HepG2 (cell line): ENCODE measurements around the gene HMGN4. TPM values are rescaled to one million over a fixed set of nuclear protein-coding genes. Genes with fewer than 3 reads are reported as not detected.

Source experiments
- ARID3A ChIP-seq: IDR thresholded peaks from 2 replicates; pipeline ENCODE4 v1.6.1; 2012; ENCODE audit warnings: low read depth, low read length, improper control_type of control experiment
- NCOA2 ChIP-seq: sonication (generic); formaldehyde crosslinking; IDR thresholded peaks from 2 replicates; pipeline ENCODE4 v1.8.0; 2022; ENCODE audit warnings: inconsistent platforms
- NFAT5 ChIP-seq: sonication (generic); formaldehyde crosslinking; IDR thresholded peaks from 2 replicates; pipeline ENCODE4 v1.4.0; 2020; ENCODE audit warnings: missing genetic modification reagents
- PAXIP1 ChIP-seq: sonication (generic); formaldehyde crosslinking; conservative IDR thresholded peaks from 2 replicates; pipeline ENCODE4 v1.4.0; 2020; ENCODE audit warnings: mild to moderate bottlenecking, missing genetic modification reagents, moderate library complexity
- POLR2A ChIP-seq, 2 experiments: IDR thresholded peaks; 2 replicates each; pipeline ENCODE4 v1.6.1; 2011; ENCODE audit warnings: low read depth in 2 of 2, low read length in 2 of 2, mild to moderate bottlenecking in 1 of 2, moderate library complexity in 1 of 2; ENCODE audit not compliant: insufficient read depth in 1 of 2
- ZBTB40 ChIP-seq, 2 experiments: fragments of 450-650 bp in 1 of 2; sonication (generic) in 1 of 2; formaldehyde crosslinking in 1 of 2; IDR thresholded peaks; 2 replicates each; pipeline versions ENCODE4 v1.6.1 to v1.8.0; 2016 to 2022; ENCODE audit warnings: antibody characterized with exemption in 1 of 2, mild to moderate bottlenecking in 1 of 2, missing genetic modification reagents in 1 of 2
- ZNF75D ChIP-seq: sonication (generic); formaldehyde crosslinking; IDR thresholded peaks from 2 replicates; pipeline ENCODE4 v1.8.1; 2023; ENCODE audit warnings: missing genetic modification reagents, mild to moderate bottlenecking, borderline replicate concordance
- ZNF768 ChIP-seq: sonication (generic); formaldehyde crosslinking; IDR thresholded peaks from 2 replicates; pipeline ENCODE4 v1.4.0; 2020; ENCODE audit warnings: missing genetic modification reagents
- polyA plus RNA-seq, 8 experiments: library from polyadenylated mRNA; depleted of rRNA in 3 of 8; stranded (reverse) in 7 of 8; unstranded in 1 of 8; fragments of >200 nt; fragmentation: Illumina TruSeq in 4 of 8; extraction: Trizol in 4 of 8; gene quantifications; 2 replicates each; pipeline versions ENCODE4 v1.2.1 to v1.2.3, GENCODE V29; 2011 to 2016; ENCODE audit warnings: low read depth in 4 of 8, missing spikeins in 1 of 8, mixed read lengths in 1 of 8; ENCODE audit not compliant: insufficient read depth in 1 of 8
- total RNA-seq, 5 experiments: library from RNA; depleted of rRNA; stranded (reverse); fragments of >200 nt; fragmentation: Illumina TruSeq; extraction: Trizol; gene quantifications; 2 replicates each; pipeline ENCODE4 v1.2.3, GENCODE V29; 2016; ENCODE audit warnings: low read depth in 1 of 5

HMGN4 gene
- total and polyA plus RNA-seq, 2 of the 13 experiments (the other 11 are each of a cell fraction or from before 2014, with no cell fraction given) = 39.9 to 52.1 TPM

- TF ChIP-seq ZBTB40 (IDR thresholded peaks at IDR 0.05) (no peak), ZBTB40 (CRISPR knock-in tag; IDR thresholded peaks at IDR 0.05) (no peak), ZNF75D (CRISPR knock-in tag) (no peak), ZNF768 (CRISPR knock-in tag) (no peak), NCOA2 (CRISPR knock-in tag) (peak; percentile 50; the same call in 1 of the 2 replicates), NFAT5 (CRISPR knock-in tag) (no peak), PAXIP1 (CRISPR knock-in tag) (peak; percentile 36), POLR2A (IDR thresholded peaks at IDR 0.05; ENCODE audit: insufficient read depth in 1 of 2, low read depth in 2 of 2, low read length in 2 of 2) (no peak), ARID3A (peak; percentile 53; the same call in 1 of the 2 replicates)
These were observed 6.3 kb downstream of the HMGN4 start (continued) for GRCh38 chr6:26544473-26544872.
